Retina (tissue), 1 donor: ENCODE data around the gene MS4A5.
"Not testable (repeated sequence)": the region's sequence is repeated elsewhere in the genome, so short reads cannot be mapped to it uniquely, and the experiment has no call there.

ENCODE experiments used
- DNase-seq: peaks from one replicate; pipeline ENCODE4 v3.0.0-alpha.2; 2016

MS4A5 gene, protein sequence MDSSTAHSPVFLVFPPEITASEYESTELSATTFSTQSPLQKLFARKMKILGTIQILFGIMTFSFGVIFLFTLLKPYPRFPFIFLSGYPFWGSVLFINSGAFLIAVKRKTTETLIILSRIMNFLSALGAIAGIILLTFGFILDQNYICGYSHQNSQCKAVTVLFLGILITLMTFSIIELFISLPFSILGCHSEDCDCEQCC

DNA sequence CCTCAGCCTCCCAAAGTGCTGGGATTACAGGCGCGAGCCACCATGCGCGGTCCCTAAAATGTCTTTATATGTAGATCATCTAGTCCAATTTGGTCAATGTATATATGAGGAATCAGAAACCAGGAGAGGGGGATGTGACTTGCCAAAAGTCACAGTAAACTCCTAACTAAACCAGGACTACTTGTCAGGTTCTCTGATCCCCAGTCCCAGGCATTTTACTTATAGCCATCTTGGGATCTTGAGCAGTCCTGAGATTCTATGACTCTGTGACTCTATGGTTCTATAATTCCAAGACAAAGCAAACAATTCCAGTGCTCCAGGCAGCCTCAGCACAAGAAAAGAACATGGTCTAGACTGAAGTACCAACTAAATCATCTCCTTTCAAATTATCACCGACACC, at the start of gene MS4A5:
Gene MS4A5 (plus strand): TSS at position 301 of the 400 bp plus-strand sequence. CDS start 103 bp downstream, outside the sequence.
- no peak for DNase-seq

DNA sequence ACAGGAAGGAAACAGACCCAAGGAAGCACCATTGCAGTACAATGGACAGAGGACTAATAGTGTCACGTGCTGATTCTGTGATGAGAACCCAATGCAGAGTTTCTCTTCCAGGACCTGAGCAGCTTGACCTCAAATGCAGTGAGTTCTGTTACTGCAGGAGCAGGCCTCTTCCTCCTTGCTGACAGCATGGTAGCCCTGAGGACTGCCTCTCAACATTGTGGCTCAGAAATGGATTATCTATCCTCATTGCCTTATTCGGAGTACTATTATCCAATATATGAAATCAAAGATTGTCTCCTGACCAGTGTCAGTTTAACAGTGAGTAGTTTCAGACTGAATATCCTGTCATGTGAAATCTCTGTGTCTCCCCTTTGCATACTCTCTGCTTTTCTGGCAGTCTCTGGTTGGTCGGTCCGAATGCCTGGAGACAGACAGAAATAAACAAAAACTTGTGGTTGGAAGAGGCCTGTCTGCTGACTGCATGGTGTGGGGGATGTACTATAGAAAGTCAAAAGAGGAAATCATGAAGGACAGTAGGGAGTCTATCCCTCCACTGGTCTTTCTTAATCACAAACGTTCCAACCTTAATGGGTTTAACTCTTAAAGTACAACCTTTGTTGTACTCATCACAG, 40.0 kb upstream of the MS4A5 start:
- DNase-seq: no peak

DNA sequence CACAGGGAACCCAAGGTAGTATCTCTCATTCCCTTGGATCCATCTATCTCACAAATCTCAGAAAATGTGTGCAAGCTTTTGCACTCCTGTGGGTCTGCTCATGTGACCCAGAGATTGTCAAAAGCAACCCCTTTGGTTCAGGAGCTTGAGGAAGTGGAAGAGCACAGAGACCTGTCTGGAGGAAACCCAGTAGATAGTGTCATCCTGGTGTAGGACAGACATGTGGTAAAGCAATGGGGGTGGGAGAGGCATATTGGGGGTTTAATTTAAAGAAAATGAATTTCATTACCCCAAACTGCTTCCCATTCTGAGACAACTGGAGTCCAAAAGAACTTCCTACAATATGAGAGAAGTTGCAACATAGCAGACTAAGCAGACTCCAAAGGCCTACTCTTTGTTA, 39.0 kb upstream of the MS4A5 start:
- DNase-seq: no peak

DNA sequence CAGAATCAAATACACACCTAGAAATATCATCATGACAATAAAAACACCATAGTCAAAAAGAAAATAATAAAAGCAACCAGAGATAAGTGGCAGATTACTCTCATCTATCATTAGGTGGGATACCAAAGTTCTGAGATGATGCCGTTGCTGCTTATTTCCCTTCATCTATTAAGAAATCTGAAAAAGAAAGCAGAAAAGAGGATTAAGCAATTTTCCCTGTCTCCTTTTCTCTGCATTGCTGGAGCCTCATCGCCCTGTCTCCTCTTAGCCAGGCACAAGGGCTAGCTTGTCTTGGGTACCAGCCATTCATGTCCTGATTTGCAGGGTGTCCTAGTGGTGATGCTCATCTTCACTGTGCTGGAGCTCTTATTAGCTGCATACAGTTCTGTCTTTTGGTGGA, 37.0 kb upstream of the MS4A5 start:
- no peak for DNase-seq

DNA sequence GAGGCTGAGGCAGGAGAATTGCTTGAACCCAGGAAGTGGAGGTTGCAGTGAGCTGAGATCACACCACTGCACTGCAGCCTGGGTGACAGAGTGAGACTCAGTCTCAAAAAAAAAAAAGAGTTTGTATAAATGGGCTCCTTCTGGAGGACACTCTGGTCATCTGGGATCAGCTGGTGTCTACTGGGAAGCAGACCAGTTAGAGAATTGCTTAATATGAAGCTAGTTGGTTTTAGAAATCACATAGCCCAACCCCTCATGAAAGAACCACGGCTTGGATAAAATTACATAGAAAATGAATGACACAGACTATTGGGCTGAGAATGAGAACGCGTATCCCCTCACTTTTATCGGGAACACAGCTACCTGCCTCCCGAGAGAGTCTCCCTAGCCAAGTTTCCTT, 36.4 kb upstream of the MS4A5 start:
- DNase-seq: no peak

DNA sequence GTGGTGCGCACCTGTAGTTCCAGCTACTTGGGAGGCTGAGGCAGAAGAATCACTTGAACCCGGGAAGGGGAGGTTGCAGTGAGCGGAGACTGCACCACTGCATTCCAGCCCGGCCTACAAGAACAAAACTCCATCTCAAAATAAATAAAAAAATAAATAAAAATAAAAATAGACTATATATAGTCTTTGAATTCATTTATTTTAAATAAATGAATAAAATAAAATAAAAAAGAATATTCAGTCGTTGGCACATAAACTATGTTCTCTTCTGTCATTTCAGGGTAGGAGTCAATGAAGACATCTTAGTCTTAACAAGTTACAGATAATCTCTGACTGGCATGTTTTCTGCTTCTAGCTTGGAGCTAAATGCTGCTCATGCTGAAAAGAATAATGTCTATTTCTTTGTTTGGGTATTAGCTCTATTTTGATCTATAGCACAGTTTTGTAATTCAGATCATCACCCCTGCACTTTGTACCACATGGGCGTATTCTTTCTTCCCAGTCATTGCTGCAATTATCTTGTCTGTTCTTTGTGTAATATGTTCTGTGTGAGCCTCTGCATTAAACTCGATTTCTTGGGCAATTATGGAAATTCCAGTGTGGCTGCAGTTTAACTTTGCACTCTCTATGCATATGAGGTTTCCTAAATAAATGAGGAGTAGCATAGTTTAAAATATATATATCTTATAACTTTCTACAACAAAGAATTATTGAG, 34.5 kb upstream of the MS4A5 start:
- DNase-seq: no peak

DNA sequence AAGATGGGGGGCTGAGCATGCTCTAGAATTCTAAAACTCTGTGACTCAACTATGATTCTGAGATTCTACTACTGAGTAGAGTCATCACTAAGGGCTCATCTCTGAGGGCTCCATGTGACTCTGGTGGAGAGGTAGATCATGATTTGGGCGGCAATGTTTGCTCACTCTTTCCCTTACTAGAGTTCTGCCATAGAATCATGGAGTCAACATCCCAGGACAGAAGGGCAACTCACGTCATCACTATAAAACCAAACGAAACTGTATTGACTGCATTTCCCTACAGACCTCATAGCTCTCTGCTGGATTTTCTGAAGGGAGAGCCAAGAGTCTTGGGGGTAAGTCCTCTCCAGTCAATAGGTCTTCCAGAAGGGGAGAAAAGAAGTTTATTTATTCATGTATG, 33.0 kb upstream of the MS4A5 start, which contains the start of gene MS4A14:
Gene MS4A14 (plus strand): TSS at position 78 of the 400 bp plus-strand sequence. CDS start 120 bp downstream, at position 198.
- DNase-seq: no peak

DNA sequence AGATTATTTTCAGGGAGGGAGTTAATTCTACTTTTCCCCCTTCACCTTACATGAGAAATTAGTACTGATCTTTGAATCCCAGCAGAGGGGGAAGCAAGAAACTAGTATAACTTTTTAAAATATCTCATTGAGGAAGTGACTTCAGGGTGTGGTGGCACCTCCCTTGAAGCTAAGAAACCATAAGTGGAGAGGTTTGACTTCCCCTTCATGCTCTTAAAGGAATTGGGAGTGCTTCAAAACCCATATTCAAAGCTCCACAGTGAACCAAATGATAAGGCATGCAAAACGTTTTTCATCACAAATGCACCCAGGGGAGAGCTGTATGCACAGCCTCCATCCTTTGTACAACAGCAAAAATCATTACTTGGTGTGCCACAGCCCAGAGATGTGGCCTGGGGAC, 32.6 kb upstream of the MS4A5 start:
- DNase-seq: no peak

DNA sequence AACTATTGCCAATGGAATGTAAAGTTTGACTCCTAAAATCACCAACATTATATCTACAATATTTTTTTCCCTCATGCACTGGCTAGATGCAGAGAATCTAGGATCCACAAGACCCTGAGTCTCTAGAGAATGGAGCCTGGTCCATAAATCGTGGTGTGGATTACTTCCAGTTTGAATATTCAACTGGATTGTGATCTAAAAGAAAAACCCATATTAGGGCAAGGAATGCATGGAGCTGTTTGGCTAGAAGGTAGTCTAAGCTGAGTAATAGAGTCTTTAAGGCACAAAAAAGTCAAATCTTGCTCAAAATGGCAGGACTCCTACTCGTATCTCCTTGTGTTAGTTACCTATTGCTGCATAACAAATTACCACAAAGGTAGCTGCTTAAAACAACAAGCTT, 9.4 kb upstream of the MS4A5 start:
- no peak for DNase-seq

DNA sequence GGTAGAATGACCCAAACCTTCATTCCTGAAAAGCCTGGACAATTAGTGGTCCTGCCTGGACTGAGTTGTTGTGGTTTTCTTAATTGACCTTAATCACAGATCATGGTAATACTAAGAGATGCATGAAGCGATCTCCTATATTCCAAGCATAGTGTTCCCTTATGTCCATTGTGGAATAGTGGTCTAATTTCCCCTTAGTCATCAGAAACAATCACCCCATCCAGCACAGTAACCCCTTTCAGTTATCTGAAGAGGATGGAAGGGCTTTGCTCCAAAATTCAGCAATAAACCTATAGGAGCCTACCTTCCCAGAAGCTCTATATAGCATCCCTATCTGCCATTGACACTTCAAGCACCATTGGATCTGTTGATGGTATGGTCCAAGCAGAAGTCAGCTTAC, 6.8 kb upstream of the MS4A5 start:
- DNase-seq: no peak

DNA sequence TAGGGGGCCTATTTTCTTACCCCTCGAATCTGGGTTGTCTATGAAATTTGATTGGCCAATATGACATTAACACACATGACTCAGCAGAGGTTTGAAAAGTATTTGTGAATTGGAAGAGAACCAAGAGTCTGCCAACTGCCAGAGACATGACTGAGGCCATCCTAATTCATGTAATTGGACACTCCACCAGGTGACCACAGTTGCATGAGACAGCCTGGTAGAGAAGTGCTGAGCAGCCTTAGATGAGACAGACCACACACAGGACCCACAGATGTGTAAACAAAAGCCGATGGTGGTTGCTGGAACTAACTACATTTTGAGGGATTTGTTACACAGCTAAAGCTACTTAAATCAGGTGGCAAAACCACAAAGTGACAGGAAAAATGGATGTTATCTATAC, 855 bp upstream of the MS4A5 start:
- no peak for DNase-seq

DNA sequence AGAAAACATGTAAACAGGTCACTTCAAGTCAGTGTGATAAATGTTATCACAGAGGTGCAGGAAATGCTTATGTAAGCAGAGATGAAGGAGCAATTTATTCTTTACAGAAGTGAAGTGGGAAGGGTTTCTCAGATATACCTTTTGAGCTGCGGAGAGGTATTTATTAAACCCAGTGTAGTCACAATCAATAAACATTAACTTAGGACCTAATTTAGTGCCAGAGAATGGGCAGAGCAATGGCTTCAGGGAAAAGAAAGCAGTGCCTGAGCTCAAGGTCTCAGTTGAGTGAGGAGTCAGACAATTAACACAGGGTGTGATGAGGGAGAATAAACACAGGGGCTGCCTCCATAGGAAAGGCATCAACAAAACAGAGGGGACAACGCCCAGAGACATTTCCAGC, 1.9 kb downstream of the MS4A5 start:
- no peak for DNase-seq

DNA sequence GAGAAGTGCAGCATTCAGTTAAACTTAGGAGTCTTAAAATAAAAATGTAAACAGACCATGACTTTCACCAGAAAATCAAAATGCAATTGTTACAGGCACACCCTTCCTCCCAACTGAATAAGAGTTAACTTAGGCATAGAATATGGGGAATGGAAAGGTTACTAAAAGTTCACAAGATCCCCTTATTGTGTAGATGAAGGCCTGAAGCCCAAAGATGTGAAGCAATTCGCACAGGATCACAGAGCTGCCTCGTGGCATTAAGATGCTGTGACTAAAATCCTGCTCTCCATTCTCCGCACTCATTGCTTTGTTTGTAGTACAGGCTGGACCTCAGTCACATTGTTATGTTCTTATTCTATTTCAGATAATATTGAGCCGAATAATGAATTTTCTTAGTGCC, 4.0 kb downstream of the MS4A5 start:
- no peak for DNase-seq

DNA sequence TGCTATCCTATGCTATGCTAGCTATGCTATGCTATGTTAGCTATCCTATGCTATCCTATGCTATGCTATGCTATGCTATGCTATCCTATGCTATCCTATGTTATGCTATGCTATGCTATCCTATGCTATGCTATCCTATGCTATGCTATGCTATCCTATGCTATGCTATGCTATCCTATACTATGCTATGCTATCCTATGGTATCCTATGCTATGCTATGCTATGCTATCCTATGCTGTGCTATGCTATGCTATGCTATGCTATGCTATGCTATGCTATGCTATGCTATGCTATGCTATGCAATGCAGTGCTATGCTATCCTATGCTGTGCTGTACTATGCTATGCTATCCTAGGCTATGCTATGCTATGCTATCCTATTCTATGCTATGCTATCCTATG, 17.7 kb downstream of the MS4A5 start:
- DNase-seq: no peak

DNA sequence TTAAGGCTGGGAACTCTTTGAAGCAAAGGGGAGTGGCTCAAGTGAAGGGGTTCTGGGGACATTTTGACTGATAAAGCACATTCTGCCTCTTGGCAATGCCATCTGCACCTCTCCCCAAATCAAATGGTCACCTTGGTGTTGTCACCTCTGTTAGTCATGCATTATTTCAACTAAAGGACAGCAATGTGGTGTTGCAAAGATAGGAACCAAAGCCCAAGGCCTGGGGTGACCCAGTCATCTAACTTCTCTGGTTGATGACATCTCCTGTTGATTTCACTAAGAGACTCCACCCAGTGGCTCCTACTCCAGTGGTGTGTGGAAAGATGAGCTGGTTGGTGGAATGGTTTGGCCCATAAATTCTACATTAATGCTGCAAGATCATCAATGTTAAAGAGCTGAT, 18.5 kb downstream of the MS4A5 start:
- DNase-seq: no peak

DNA sequence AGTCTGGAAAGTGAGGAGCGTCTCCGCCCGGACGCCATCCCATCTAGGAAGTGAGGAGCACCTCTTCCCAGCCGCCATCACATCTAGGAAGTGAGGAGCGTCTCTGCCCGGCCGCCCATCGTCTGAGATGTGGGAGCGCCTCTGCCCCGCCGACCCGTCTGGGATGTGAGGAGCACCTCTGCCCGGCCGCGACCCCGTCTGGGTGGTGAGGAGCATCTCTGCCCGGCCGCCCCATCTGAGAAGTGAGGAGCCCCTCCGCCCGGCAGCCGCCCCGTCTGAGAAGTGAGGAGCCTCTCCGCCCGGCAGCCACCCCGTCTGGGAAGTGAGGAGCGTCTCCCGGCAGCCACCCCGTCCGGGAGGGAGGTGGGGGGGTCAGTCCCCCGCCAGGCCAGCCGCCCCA, 21.8 kb downstream of the MS4A5 start:
- not testable (repeated sequence) for DNase-seq

DNA sequence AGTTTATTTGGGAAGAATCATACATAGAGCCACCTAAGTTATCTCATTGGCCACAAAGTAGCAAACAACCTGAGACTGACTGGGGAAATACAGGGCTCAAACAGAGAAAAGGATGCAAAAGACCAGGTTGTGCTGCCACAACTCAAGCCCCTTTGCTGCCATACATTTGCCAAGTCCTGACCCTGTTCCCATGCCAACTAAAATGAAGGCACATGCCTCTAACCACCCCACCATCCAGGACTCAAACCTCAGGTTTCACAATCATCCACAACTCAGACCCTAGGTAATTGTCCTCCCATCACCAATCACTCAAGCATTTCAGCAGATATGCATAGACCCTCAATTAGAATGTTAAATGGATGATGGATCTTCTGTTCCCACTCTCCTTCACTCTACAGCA, 24.8 kb downstream of the MS4A5 start:
- no peak for DNase-seq

DNA sequence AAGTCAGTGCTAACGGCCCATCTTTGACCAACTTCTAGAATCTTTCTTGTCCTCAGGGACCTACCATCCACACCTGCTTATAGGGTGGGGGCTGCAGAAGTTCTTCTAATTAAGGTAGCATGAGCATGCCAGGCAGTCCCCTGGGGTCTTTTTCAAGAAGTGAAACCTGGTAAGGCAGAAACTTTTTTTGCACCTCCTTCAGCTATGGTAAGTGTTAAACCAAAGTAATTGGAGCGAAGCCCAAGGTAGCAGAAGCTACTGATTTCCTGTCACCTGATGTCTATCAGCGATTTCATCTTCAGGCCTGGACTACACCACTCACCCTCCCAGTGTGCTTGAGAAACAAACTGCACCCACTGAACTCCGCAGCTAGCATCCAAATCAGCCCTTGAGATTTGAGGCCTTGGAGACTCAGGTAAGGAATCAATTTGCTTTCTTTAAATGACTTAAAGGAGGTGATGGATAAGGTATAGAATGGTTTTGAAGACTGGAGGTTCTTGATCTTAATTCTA, 26.2 kb downstream of the MS4A5 start, which contains the start of gene MS4A1:
Gene MS4A1 (plus strand): TSS at position 317 of the 512 bp plus-strand sequence. CDS start 6,528 bp downstream, outside the sequence.
- DNase-seq: no peak

DNA sequence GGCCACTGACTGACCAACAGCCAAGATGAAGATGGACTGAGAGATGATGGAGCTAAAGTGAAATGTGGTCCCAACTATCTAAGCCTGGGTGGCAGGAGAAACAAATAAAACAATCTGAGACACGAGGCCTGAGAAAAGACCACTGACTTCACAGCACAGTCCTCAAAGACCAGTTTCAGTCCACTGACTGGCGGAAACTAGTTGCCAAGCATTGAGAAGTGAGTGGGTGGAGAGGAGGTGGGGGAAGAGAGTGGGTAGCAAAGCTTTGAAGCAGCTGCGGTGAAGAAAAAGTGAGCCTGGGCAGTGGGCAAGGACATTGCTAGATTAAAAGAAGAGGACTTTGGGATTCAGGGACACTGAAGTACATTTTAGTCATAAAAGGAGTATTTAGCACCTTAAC, 28.2 kb downstream of the MS4A5 start:
- no peak for DNase-seq

DNA sequence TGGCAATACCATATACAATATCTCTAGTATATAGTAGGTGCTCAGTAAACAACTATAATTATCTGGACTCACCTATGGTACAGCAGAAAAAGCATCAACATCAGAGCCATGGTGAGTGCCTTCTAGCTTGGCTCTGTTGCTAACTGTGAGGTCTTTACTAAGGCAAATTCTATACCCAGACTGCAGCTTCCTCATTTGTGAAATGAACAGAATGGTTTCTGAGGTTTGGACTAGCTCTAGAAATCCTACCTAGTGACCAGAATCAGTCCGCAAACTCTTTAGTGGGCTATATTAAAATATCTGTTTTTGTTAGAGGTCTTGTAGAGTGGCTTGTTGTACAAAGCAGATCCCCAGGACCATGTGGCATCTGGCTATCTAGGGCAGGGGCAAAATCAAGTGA, 30.0 kb downstream of the MS4A5 start:
- DNase-seq: no peak

DNA sequence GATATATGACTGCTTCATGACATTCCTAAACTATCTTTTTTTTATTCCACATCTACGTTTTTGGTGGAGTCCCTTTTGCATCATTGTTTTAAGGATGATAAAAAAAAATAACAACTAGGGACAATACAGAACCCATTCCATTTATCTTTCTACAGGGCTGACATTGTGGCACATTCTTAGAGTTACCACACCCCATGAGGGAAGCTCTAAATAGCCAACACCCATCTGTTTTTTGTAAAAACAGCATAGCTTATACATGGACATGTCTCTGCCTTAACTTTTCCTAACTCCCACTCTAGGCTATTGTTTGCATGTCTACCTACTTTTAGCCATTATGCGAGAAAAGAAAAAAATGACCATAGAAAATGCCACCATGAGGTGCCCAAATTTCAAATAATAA, 39.5 kb downstream of the MS4A5 start:
- no peak for DNase-seq

DNA sequence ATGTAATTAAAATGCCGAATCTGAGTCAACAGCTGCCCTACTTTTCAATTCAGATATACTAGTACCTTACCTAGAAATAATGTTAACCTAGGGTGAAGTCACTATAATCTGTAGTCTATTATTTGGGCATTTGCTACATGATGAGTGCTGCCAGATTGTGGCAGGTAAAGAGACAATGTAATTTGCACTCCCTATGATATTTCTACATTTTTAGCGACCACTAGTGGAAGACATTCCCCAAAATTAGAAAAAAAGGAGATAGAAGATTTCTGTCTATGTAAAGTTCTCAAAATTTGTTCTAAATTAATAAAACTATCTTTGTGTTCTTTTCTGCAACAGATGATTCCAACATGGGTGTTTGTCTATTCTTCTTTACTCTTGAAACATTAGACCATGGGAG, 40.4 kb downstream of the MS4A5 start:
- no peak for DNase-seq

DNA sequence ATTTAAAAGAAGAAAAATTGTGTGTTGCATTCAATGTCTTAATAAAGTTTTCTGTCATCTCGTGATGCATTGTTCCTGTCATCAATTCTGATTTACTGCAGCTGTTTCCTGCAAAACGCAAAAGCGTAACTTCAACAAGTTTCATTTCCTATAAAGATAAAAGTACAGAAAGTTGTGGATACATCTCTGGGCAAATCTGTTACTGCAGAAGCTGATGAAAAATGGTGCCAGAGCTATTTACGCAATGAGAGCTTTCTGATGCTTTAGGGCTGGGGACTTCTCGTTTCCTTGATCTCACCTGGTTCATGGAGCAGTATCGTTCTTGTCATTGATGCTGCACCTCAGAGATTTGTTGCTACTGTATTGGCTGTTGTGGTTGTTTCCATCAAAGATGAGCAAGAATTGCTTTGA, 47.7 kb downstream of the MS4A5 start:
- DNase-seq: no peak

DNA sequence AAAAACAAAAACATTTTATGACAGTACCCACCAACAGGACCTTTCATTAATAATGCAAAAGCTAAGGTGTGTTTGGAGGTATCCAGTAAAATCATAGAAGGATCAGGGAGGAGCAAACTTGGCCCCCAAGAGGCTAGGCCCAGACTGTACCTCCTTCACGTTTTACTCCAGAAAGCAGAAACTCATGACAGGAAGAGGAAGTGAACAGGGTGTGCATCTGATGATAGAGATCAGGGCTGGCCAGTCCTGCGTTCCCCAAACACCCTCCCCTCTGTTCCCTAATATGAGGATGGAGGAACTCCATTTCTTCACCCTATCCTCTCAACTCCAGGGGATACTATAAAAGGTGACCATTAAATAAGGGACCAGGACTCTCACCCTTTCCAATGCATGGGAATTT, 53.0 kb downstream of the MS4A5 start:
- DNase-seq: no peak
